ENCODE data around the gene RUVBL1.
"Not testable (repeated sequence)": the region's sequence is repeated elsewhere in the genome, so short reads cannot be mapped to it uniquely, and the experiment has no call there.

Gene RUVBL1

DNA sequence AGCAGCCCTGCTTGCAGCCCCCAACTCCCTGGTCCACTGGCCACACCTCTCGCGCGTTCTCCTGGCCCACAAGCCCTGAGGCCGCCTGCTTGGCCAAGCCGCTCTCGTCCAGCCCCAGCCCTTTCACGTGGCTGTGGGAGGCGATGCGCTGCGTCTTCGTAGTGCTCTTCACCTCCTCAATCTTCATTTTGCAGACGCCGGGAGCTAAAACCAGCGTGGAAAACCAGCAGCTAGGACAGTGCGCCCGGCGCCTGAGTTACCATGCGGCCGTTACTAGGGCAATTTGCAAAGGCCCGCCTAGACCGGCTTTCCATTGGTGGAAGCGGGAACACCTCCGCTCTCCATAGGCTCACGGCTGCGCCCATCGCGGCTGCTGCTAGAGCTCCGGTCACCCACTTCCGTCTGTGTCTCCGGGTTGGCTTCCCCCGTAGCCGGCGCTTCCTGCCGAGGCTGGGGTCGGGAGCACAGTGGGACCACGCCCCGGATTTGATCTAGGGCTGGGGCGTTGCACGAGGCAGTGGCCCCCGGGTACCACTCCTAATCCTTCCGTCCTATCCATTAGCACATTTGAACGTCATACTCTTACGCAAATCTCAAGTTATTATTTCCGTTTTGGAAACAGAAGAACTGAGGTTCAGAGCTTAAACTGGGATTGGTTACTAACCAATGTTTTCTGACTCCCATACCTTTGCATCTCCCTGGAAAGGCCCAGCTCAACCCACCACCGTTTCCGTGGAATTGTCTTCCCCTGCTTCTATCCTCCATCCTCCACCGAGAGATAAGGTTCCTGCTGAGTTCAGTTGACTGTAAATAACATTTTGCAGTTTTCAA, at the start of gene RUVBL1:
RUVBL1 (minus strand) TSS at position 275 of the 831 bp plus-strand sequence; CDS start at position 187, 88 bp downstream.
- DNase-seq (ENCODE audit: low spot score): peak; percentile 98

DNA sequence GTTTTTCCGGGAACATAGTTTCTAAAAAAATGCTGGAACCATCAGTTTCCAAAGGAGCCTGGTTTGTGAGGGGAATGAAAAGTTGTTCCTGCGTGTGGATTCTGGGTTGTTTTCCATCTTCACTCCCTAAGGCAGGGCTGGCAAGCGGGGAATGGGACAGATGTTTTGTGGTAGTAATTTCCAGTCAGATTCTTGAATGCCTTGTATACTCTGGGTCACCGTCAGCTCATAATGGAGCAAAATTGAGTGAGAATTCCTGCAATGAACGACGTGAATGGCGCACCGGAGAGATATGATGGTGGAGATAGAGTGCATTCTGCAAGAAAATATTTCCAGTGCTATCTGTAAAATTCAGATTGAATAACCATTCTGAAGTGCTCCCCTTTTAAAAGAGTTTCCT, 49.6 kb upstream of the RUVBL1 start:
- no peak for DNase-seq (ENCODE audit: low spot score)

DNA sequence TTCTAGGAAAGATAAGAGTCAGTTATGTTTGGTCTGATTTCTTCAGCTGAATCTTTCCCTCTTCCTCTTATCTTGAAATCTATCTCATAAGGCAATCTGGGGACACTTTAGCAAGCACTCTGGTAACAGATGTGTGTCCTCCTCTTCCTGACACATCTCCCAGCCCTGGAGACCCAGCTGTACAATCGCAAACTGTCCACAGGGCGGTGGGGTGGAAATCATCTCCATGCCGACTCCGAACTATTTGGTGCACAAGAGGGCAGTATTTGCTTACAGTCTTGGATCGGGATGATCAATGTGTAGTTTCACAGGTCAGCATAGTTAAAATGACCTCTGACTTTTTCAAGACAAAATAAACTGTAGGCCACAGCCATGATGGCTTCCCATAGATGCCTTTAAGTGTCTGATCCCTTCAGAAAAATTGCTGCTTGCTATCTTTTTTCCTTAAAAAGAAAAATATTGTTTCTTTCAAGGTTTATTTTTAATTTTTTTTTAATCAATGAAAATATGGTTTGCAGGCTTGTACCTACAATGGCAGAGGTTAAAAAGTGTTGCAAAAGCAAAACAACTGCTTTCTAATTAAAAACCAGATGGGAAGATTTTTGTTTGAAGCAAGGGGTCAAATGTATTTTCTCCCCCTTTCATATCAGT, 47.4 kb upstream of the RUVBL1 start:
- DNase-seq (ENCODE audit: low spot score): peak; percentile 79

DNA sequence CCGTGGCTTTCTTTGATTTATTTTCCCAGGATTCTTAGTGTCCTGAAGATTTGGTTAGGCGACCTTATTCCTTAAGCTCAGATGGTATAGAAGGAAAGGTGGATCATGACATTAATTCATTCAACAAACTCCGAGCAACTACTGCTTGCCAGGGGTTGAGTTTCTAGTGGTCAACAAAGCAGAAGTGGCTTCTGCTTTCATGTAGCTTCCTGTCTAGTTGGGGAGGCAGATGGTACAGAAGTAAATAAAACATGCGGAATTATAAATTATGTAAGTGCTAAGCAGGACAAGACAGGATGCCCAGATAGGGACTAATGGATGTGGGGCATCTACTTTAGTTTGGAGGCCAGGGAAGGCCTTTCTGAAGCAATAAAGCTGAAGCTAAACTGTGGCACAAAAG, 45.2 kb upstream of the RUVBL1 start:
- no peak for DNase-seq (ENCODE audit: low spot score)

DNA sequence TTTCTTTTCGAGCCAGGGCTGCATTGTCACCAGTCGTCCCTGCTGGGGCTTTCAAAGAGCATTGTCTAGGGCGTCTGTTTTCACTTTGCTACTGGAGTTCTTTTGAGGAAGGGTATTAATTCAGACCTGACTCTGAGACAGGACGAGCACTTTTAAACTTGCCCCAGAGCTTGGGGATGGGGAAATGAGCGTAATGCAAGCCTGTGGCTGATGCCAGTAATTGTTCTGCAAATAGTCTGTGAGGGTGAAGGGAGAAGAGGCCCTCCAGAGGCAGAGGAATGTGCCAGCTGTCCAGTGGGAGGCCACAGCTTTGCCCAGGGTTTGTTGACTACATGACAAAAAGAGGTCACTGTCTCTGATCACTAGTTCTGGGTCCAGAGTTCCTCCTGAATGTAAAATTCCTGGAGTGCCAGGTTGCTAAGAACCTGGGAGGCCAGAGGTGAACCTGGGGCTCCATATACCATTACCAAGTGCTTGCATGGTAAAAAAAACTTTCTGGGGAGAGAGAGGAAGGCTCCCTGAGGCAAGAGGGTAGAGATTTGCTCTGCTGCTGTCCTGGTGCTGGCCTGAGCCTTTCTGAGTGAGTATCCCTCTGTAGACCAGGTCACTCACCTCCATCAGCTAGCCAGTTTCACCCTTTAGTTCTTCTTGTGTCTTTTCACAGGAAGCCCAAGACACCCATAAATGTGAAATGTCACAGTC, 44.5 kb upstream of the RUVBL1 start:
- DNase-seq (ENCODE audit: low spot score): no peak

DNA sequence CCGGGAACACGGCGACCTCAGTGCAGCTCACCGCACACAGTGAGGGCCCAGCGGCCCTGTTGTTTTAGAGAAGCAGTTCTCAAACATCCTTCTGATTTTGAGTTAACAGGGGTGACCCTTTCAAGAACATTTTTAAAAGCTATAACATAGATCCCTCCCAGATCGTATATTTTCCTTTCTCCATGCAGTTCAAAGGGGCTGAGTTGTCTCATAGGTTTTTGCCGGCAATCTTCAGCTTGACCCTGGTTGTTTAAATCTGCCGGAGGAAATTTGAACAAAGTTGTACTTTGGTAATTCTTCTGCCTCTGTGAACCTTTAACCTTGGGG, 44.0 kb upstream of the RUVBL1 start:
- no peak for DNase-seq (ENCODE audit: low spot score)

DNA sequence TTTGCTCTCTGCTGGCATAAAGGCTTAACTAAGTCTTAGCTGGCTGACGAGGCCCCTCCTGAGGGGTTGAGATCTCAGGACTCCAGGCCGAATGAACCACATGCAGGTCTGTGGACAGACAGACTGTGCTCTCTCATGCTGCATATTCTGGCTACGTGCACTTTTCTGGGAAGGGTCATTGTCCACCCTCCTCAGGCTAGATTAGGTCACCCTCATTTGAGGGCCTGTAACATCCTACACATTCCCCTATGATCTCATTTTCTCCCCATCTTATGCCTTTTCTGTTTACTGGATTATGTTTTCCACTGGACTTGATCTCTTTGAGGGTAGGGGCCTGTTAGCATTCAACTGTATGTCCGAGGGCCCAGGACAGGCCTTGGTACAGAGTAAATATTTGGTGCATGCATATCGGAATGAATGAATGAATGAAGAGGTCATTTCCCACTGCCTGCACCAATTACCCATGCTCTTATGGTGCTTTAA, 43.4 kb upstream of the RUVBL1 start:
- DNase-seq (ENCODE audit: low spot score): no peak

DNA sequence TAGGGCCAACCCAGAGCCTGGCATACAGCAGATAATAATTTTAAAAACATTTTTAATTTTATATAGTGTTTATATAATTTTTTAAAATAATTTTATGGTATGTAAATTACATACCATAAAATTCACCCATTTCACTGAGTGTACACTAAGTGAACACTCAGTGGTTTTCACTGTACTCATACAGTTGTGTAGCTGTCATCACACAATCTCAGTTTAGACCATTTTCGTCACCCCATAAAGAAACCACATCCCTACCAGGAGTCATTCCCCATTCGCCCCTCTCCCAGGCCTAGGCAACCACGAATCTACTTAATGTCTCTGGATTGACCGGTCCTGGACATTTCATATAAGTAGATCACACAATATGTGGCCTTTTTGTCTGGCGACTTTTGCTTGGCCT, 39.8 kb upstream of the RUVBL1 start:
- no peak for DNase-seq (ENCODE audit: low spot score)

DNA sequence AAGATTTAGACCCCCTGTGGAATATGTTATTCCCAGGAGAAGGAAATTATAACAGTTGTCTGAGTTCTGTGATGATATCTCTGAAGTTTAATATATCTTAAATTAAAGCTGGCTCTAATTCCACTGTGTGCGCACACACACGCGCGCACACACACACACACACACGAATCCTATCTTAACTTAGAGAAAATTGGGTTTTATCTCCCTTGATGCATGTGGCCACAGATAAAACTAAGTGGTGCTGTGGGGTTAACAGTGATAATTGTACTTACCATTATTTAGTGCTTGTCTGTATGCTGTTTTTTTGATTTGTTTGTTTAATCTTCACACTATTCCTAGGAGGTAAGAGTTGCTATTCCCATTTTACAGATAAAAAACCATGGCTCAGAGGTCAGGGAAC, 37.0 kb upstream of the RUVBL1 start:
- no peak for DNase-seq (ENCODE audit: low spot score)

DNA sequence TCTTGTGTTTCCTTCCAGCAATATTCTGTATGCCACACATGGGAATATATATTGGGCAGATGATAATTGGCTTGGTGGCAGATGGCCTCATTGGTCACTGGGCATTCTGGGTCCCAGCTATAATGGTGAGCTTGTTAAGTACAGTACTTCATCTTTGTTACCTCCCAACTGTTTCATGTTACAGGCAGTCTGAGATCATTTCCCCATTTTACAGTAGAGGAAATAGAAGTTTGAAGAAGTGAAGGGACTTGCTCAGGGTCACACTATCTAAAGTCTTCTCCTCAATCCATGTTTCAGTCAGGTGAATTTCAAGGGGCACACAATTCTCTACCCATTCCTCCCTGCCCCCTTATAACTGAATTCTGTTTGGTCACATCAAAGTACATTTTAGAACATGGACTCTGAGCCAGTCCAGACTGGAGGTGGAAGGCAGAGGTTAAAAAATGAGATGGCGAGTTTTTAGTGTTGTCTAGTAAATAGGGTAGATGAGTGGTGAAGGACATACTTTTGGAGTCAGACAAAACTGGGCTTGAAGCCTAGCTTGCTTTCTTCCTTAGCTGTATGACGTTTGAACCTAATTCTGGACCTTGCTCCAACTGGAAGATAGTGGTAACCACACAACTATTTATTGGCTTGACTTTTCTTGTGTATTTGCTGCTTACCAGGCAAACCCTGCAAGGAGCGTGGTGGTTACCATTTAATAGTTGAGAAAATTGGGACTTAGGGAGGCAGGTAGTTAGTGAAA, 32.2 kb upstream of the RUVBL1 start:
- DNase-seq (ENCODE audit: low spot score): no peak

DNA sequence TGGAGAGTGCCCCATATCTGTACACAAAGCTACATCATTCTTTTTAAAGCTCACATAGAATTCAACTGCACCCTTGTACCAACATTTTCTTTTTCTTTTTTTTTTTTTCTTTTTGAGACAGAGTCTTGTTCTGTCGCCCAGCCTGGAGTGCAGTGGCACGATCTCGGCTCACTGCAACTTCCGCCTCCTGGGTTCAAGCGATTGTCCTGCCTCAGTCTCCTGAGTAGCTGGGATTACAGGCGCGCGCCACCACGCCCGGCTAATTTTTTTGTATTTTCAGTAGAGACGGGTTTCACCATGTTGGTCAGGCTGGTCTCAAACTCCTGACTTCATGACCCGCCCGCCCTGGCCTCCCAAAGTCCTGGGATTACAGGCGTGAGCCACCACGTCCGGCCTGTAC, 30.7 kb upstream of the RUVBL1 start:
- DNase-seq (ENCODE audit: low spot score): not testable (repeated sequence)

DNA sequence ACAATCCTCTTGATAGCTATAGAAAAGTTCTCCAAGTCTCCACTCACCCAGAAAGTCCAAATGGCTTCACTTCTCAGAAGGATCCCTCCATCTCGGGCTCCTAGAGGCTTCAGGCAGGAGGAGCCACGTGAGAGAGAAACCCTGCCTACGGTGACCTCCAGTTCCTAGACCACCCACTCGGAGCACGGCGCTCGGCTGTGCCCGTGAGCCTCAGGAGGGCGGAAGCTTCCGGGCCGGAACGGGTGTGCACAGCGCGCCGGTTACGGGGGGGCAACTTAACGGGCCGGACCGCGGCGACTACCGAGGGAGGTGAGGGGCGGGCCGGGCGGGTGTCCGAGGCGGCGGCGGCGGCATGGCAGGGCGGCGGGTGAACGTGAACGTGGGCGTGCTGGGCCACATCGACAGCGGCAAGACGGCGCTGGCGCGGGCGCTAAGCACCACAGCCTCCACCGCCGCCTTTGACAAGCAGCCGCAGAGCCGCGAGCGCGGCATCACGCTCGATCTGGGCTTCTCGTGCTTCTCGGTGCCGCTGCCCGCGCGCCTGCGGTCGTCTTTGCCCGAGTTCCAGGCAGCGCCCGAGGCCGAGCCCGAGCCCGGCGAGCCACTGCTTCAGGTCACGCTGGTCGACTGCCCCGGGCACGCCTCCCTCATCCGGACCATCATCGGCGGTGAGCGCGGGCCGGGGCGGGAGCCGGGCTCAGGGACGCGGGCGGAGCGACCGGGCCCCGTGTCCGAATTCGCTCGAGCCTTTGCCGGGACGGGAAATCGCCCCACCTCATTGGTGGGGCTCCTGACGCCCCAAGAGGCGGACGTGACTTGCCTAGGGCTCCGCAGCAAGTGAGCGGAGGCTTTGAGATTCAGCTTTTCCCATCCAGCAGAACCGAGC, 29.8 kb upstream of the RUVBL1 start, which contains the start of gene EEFSEC:
EEFSEC (plus strand) TSS at position 326 of the 886 bp plus-strand sequence; CDS start at position 353, 27 bp downstream.
- peak; percentile 84 for DNase-seq (ENCODE audit: low spot score)

DNA sequence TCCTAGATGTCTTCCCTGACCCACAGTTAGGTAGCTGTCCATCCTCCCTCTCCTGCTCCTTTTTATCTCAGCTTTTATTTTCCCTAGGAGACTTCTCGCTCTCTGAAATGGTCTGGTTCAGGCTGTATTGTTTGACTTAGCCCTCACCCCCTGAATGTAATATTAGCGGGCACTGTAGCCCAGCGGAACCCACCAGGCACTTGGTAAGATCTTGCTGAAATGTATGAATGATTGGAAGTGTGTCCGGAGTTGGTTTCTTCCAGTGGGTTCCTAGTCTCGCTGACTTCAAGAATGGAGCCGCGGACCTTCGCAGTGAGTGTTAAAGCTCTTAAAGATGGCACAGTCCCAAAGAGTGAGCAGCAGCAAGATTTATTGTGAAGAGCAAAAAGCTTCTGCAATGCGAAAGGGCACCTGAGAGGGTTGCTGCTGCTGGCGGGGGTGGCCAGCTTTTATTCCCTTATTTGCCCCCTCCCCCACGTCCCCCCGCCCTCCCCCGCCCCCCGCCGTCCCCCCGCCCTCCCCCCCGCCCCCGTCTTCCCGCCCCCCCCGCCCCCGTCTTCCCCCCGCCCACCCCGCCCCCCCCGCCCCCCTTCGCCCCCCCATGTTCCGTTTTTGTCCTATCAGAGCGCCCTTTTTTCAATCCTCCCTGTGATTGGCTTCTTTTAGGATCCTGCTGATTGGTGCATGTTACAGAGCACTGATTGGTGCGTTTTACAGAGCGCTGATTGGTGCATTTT, 29.0 kb upstream of the RUVBL1 start:
- no peak for DNase-seq (ENCODE audit: low spot score)

DNA sequence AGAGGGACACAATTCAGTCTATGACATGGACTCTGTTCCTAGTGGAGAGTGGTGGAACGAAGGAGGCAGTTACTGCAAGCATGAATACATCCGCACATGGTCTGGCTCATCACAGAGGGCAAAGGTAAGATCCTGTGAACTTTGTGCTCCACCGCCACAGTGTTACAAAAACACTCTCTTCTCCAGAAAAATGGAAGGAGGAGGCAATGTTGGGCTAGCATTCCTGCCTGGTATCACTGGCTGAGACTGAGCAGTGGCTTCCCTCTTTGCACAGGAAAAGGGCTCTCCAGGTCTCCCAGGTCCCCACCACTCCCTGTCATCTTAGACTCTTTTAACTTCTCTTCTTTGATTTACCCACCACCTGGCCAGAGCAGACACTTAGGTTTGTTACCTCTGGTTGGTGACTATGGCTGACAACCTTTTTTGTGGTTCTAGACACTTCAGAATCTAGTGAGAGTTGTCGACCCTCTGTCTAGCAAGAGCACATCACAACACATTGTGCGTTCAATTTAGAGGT, 28.2 kb upstream of the RUVBL1 start:
- DNase-seq (ENCODE audit: low spot score): no peak

DNA sequence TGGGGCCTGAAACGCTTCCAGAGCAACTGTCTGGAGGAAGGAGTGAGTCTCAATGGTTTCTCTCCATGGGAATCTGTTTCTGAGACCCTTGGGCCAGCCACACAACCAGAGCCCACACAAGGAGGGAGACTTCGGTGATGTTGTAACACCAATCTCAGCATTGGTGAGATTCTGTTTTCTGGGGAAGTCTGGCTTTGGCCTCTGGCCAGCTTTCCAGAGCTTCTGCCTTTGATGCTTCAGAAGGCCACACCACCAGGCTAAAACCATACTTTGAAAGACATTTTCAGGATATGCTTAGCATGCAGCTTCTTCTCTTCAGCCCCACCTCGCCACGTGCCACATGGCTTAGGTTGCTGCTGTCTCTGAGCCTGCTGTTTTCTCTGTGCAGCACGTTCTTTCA, 26.0 kb upstream of the RUVBL1 start:
- DNase-seq (ENCODE audit: low spot score): no peak

DNA sequence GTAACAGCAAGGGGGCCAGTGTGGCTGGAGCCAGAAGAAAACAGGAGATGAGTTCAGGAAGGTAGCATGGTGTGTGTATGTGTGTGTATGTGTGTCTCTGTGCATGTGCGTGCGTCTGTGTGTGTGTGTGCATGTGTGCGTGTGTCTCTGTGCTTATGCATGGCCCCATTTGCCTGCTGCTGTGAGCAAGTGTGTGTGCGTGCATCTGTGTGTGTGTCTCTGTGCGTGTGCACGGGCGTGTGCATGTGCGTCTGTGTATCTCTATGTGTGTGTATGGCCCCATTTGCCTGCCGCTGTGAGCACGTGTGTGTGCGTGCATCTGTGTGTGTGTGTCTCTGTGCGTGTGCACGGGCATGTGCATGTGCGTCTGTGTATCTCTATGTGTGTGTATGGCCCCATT, 22.6 kb upstream of the RUVBL1 start:
- DNase-seq (ENCODE audit: low spot score): no peak

DNA sequence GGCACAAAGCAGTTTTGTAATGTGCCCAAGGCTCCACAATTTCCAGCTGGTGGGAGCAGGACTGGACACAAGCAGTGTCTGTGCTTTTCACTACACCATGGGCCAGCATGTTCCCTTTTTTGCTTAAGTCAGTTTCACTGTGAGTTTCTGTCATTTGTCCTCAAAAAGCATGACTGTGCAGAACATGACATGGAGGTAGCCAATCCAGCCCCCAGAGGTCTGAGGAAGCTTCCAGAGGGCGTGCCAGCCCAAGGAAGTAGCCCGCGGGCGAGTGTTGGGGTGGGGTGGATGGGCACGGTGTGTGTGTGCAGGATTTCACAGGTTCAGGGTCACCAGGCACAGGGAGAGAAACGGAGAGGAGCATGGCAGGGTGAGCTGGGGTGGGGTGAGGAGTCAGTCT, 21.7 kb upstream of the RUVBL1 start:
- no peak for DNase-seq (ENCODE audit: low spot score)

DNA sequence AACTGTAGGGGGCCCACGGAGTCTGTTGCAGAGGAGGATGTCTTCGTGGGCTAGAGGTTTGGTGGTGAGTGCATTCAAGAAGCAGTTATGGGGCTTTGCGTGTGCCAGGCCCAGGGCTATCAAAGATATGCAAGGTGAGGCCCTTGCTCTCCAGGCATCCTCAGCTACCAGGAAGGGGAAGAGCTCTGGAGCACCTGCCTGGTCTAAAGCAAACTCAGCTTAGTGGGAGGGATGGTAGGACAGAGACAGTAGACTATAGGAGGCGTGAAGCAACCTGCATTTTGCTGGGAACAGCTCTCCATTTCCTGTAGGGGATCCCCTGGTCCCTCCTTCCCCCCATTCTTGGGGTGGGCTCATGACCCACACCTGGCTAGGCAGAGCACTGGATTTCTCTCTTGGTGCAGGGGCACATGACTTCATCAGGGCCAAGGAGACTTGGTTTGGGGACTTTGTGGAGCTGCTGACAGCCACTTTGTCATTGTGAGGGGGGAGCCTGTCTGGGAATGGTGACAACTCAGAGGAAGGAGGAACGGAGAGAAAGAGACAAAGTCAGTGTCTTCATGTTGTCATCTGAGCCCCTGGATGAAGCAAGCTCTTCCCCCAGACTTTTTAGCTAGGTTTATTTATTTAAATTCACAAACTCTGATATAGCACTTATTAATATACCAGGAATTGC, 21.0 kb upstream of the RUVBL1 start:
- no peak for DNase-seq (ENCODE audit: low spot score)

DNA sequence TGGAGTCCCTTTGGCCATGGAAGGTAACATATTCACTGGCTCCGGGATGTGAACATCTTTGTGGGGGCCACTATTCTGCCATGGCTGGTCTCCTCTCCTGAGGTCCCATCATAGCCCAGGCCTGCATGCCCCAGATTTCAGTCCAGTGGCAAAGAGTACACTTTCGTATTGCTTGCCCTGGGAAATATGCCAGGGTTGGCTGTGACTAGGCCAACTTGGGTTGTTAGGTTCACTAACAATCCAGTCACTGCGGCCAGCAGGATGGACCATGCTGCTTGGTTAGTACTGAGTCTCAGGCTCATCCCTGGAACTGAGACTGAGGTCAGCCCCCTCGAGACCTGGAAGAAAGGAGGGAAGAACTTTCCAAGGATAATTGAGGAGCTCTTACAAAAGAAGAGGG, 19.9 kb upstream of the RUVBL1 start:
- no peak for DNase-seq (ENCODE audit: low spot score)

Measured in kidney tubule cell (primary cell).